ENCODE measurements around the gene MAGOH. TPM values are rescaled to one million over a fixed set of nuclear protein-coding genes. Genes with fewer than 3 reads are reported as not detected.

The MAGOH gene
- 18.2 and 26.4 TPM in 2 replicates for total RNA-seq

GRCh38 chr1:53238197-53239155 is at the start of gene MAGOH:
Gene MAGOH (minus strand): TSS chr1:53238518. CDS start chr1:53238448, 70 bp downstream.

DNA sequence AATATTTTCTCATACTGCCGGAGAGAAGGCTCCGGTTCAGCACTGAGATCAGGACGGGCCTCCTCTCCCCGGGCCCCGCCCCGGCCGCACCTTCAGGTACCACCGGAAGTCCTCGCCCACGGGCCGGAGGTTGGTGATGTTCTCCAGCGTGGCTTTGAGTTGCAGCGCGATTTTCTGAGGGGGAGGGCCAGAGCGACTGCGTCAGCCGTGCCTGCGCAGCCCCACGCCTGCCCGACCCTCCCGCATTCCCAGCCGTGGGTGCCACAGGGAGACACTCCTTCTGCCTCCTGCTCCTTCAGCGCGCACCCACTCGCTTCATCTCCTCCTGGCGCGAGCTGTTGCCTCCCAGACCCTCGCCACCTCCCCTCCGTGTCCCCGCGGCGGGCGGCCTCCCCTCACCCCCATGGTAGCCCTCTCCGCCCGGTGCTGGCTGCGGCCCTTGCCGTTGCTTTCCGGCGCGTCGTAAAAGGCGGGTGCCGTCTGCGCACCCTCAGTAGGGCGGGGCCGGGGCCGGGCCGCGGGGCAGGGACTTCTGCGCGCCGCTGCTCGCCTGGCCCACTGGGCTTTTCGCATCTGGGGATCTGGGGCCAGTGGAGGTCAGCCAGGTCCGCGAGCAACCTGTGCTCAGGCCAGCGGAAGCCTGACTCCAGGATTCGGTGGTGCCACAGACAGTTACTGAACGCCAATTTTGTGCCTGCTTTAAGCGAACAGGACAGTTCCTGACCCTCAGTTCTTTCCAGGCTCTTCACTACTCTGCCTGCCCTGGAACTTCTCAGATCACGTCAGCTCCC is 18.0 kb downstream of the MAGOH start, which contains the start of gene CZIB:
Gene CZIB, minus strand, starts transcription at position 464 of the 791 bp plus-strand sequence. Its CDS starts 59 bp downstream, at position 405.

GRCh38 chr1:53196485-53197290 is 41.6 kb downstream of the MAGOH start, which contains the start of gene CPT2:
Gene CPT2 (plus strand): TSS chr1:53196824. CDS start chr1:53196944, 120 bp downstream.

Other genes starting within 250 kb of the MAGOH start
- gene PODN, start 176.3 kb downstream of the MAGOH start, total RNA-seq: 59.5 and 60.4 TPM in 2 replicates
- gene SLC1A7, start 95.9 kb downstream of the MAGOH start, total RNA-seq: 0.12 and 0.34 TPM in 2 replicates
- 10.5 and 12.8 TPM in 2 replicates for gene CPT2, start 41.7 kb downstream of the MAGOH start, total RNA-seq
- gene CZIB, start 17.9 kb downstream of the MAGOH start, total RNA-seq: 53.9 and 60.5 TPM in 2 replicates
- 6.2 and 12.5 TPM in 2 replicates for gene LRP8, start 89.6 kb upstream of the MAGOH start, total RNA-seq
- not detected in 2 replicates for gene DMRTB1, start 220.9 kb upstream of the MAGOH start, total RNA-seq